ENCODE results near the gene TMEM38A.

DNA sequence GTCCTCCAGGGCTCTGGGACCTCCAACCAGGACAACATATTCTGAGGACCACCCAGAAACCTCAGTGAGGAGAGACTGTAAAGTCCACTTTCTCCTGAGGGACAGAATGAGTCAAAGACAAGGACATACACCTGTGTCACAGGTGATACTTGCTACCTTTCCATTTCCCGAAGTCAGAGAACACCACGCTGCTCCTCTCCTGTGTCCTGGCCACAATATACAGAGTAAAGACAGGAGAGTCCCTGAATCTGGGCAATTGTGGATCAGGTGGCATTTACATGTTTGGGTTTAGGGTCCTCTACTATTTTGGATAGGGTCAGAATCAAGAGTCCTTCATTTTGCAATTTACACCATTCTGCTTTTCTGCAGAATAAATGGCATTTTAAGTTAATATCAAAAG is 37.9 kb upstream of the TMEM38A start:
- no peak for TF ChIP-seq CTCF (IDR thresholded peaks at IDR 0.05; ENCODE audit: low read length)
- no peak for TF ChIP-seq EZH2phosphoT487 (IDR thresholded peaks at IDR 0.05; ENCODE audit: low read length)
- no peak for TF ChIP-seq EZH2 (optimal IDR thresholded peaks at IDR 0.05; ENCODE audit: low read depth, low read length)
